A549 (cell line): ENCODE data around the gene TMEM135.

Source experiments
- CBX8 ChIP-seq: fragments of 200-600 bp; sonication (generic); IDR thresholded peaks from 2 replicates; pipeline ENCODE4 v1.6.1; 2016
- CTCF ChIP-seq: fragments of >200 bp; sonication (Bioruptor Twin); formaldehyde crosslinking; IDR thresholded peaks from 3 replicates; pipeline ENCODE4 v1.5.1; 2016
- HDAC2 ChIP-seq: fragments of 200-600 bp; sonication (generic); IDR thresholded peaks from 2 replicates; pipeline ENCODE4 v1.6.1; 2016
- KDM1A ChIP-seq: fragments of 200-600 bp; sonication (generic); IDR thresholded peaks from 2 replicates; pipeline ENCODE4 v1.6.1; 2016; ENCODE audit warnings: low read depth, mild to moderate bottlenecking
- MAX ChIP-seq: IDR thresholded peaks from 2 replicates; pipeline ENCODE4 v1.6.1; 2012
- MAZ ChIP-seq: fragments of 150-350 bp; IDR thresholded peaks from 2 replicates; pipeline ENCODE4 v1.6.1; 2014; ENCODE audit warnings: antibody characterized with exemption, low read depth, low read length, borderline replicate concordance
- NR3C1 ChIP-seq: fragments of >200 bp; sonication (Bioruptor Twin); formaldehyde crosslinking; IDR thresholded peaks from 3 replicates; pipeline ENCODE4 v1.6.1; 2017
- PHF8 ChIP-seq: fragments of 200-600 bp; sonication (generic); IDR thresholded peaks from 2 replicates; pipeline ENCODE4 v1.6.1; 2016; ENCODE audit warnings: low read depth, mild to moderate bottlenecking, antibody characterized with exemption, moderate library complexity, borderline replicate concordance
- RAD21 ChIP-seq, 2 experiments: fragments of >200 bp in 1 of 2; sonication (Bioruptor Twin) in 1 of 2; formaldehyde crosslinking in 1 of 2; IDR thresholded peaks in 1 of 2; conservative IDR thresholded peaks in 1 of 2; 2 replicates in 1 of 2; 3 replicates in 1 of 2; pipeline ENCODE4 v1.6.1; 2012 to 2018; ENCODE audit warnings: inconsistent platforms in 1 of 2
- REST ChIP-seq: fragments of 200-600 bp; sonication (generic); IDR thresholded peaks from 2 replicates; pipeline ENCODE4 v1.6.1; 2016; ENCODE audit warnings: antibody characterized with exemption, mild to moderate bottlenecking, moderate library complexity
- RFX5 ChIP-seq: fragments of 450-650 bp; IDR thresholded peaks from 2 replicates; pipeline ENCODE4 v1.7.1; 2014; ENCODE audit warnings: antibody characterized with exemption, mild to moderate bottlenecking, moderate library complexity
- TFCP2L1 ChIP-seq: fragments of 250-450 bp; sonication (Bioruptor Pico); IDR thresholded peaks from 2 replicates; pipeline ENCODE4 v1.5.0; 2021; ENCODE audit warnings: mild to moderate bottlenecking
- TP53 ChIP-seq: fragments of 250-450 bp; sonication (Bioruptor Pico); IDR thresholded peaks from 2 replicates; pipeline ENCODE4 v1.5.0; 2021; ENCODE audit warnings: mild to moderate bottlenecking, moderate library complexity

- TF ChIP-seq PHF8 = no peak
- TF ChIP-seq CTCF = no peak
- no peak for TF ChIP-seq NR3C1
- no peak for TF ChIP-seq HDAC2
- TF ChIP-seq RAD21 (conservative IDR thresholded peaks at IDR 0.05 in 1 of 2, IDR thresholded peaks at IDR 0.05 in 1 of 2) = no peak
- TF ChIP-seq MAX = no peak
- TF ChIP-seq REST = no peak
- TF ChIP-seq MAZ = no peak
- no peak for TF ChIP-seq CBX8
- TF ChIP-seq TP53 = no peak
- no peak for TF ChIP-seq TFCP2L1
- TF ChIP-seq KDM1A = no peak
- no peak for TF ChIP-seq RFX5
These were observed 119.2 kb downstream of the TMEM135 start for GRCh38 chr11:87156970-87157369.
